ENCODE results near the gene GHRL. TPM values are rescaled to one million over a fixed set of nuclear protein-coding genes. Genes with fewer than 3 reads are reported as not detected.

The GHRL gene
- total and polyA plus RNA-seq, 8 donors, result 5.1 to 22.0 (median 6.7) TPM

- DNase-seq (no peak), FAIRE-seq (no peak), ATAC-seq (no peak)
- Histone ChIP-seq H3K4me3 (no peak overlapping the region), H3K36me3 (peaks cover 0 to 4% (median 0%) of the 10 kb centered on the region in 3 donors), H3K27ac (no peak overlapping the region), H3K9me3 (no peaks in the 10 kb centered on the region), H3K27me3 (no peaks in the 10 kb centered on the region), H3K4me1 (peaks cover 0 to 15% (median 8%) of the 10 kb centered on the region in 3 donors)
- TF ChIP-seq CTCF (IDR thresholded peaks at IDR 0.05), result no peak
- intact Hi-C loops (cut with DNase I), result no loop called here
- 94 to 95% methylated on average over 9 of the region's 9 CpGs for WGBS, 2 donors
These were observed 2.9 kb downstream of the GHRL start for GRCh38 chr3:10289787-10290355.

GRCh38 chr3:10289077-10289476, 3.7 kb downstream of the GHRL start:
- Histone ChIP-seq H3K4me1 (peaks cover 0 to 15% (median 8%) of the 10 kb centered on the region in 3 donors), H3K27me3 (no peaks in the 10 kb centered on the region), H3K4me3 (no peak overlapping the region), H3K36me3 (peaks cover 0 to 4% (median 0%) of the 10 kb centered on the region in 3 donors), H3K9me3 (no peaks in the 10 kb centered on the region), H3K27ac (no peak overlapping the region)
- FAIRE-seq (no peak), ATAC-seq (no peak), DNase-seq (peak in 1 of 6 donors; percentile 27)
- TF ChIP-seq CTCF (IDR thresholded peaks at IDR 0.05), result no peak
- WGBS, 2 donors, result 86 to 91% methylated on average over 9 of the region's 9 CpGs
- intact Hi-C loops (cut with DNase I), result no loop called here

- H3K27me3 ChIP-seq, result no peaks in the 10 kb centered on the region
- WGBS, 2 donors, result 84 to 95% methylated on average over 11 of the region's 11 CpGs
- DNase-seq (peak in 1 of 6 donors; percentile 62), ATAC-seq (no peak), FAIRE-seq (no peak)
- H3K9me3 ChIP-seq, result no peaks in the 10 kb centered on the region
- H3K36me3 ChIP-seq, result peaks cover 0 to 4% (median 0%) of the 10 kb centered on the region in 3 donors
- TF ChIP-seq CTCF (IDR thresholded peaks at IDR 0.05), result no peak
- intact Hi-C loops (cut with DNase I), result no loop called here
- H3K4me1 ChIP-seq, result peaks cover 0 to 15% (median 13%) of the 10 kb centered on the region in 3 donors
- H3K4me3 ChIP-seq, result no peak overlapping the region
- H3K27ac ChIP-seq, result no peak overlapping the region
These were observed 4.2 kb downstream of the GHRL start for GRCh38 chr3:10288575-10288960.

GRCh38 chr3:10287936-10288574, 4.7 kb downstream of the GHRL start:
- H3K9me3 ChIP-seq, result no peaks in the 10 kb centered on the region
- peaks cover 0 to 15% (median 14%) of the 10 kb centered on the region in 3 donors for H3K4me1 ChIP-seq
- peaks cover 0 to 4% (median 0%) of the 10 kb centered on the region in 3 donors for H3K36me3 ChIP-seq
- H3K27me3 ChIP-seq, result no peaks in the 10 kb centered on the region
- no peak for ATAC-seq
- DNase-seq, result peak in 1 of 6 donors; percentile 40
- no peak for TF ChIP-seq CTCF (IDR thresholded peaks at IDR 0.05)
- no peak overlapping the region for H3K4me3 ChIP-seq
- WGBS, 2 donors, result 89% methylated on average over 12 of the region's 12 CpGs
- H3K27ac ChIP-seq, result no peak overlapping the region
- intact Hi-C loops (cut with DNase I), result no loop called here
- no peak for FAIRE-seq
